ENCODE measurements around the gene CLEC18B.
"Not testable (repeated sequence)": the region's sequence is repeated elsewhere in the genome, so short reads cannot be mapped to it uniquely, and the experiment has no call there.

The CLEC18B gene

GRCh38 chr16:74404148-74404933 lies 16.9 kb downstream of the CLEC18B start:
- not testable (repeated sequence) for DNase-seq

GRCh38 chr16:74400238-74400637 lies 21.0 kb downstream of the CLEC18B start:
- DNase-seq = not testable (repeated sequence)

- DNase-seq = not testable (repeated sequence)
Observed at GRCh38 chr16:74398212-74398895, 22.9 kb downstream of the CLEC18B start.

- DNase-seq = not testable (repeated sequence)
Observed at GRCh38 chr16:74396521-74397017, 24.7 kb downstream of the CLEC18B start.

- DNase-seq = not testable (repeated sequence)
Observed at GRCh38 chr16:74394604-74395003, 26.7 kb downstream of the CLEC18B start.

- not testable (repeated sequence) for DNase-seq
Observed at GRCh38 chr16:74394131-74394530, 27.1 kb downstream of the CLEC18B start.

GRCh38 chr16:74391454-74392050 lies 29.7 kb downstream of the CLEC18B start:
- not testable (repeated sequence) for DNase-seq

- not testable (repeated sequence) for DNase-seq
Observed at GRCh38 chr16:74382339-74383034, 38.8 kb downstream of the CLEC18B start.

- DNase-seq = not testable (repeated sequence)
Observed at GRCh38 chr16:74373847-74374184, 47.5 kb downstream of the CLEC18B start.

- DNase-seq = no peak
Observed at GRCh38 chr16:74372953-74373846, 48.1 kb downstream of the CLEC18B start.

- DNase-seq = no peak
Observed at GRCh38 chr16:74372369-74372768, 48.9 kb downstream of the CLEC18B start.

- DNase-seq = not testable (repeated sequence)
Observed at GRCh38 chr16:74370338-74371135, 50.7 kb downstream of the CLEC18B start.

- DNase-seq = peak; percentile 60 to 77
Observed at GRCh38 chr16:74368002-74368911, 53.0 kb downstream of the CLEC18B start.

GRCh38 chr16:74367469-74368001 lies 53.7 kb downstream of the CLEC18B start:
- DNase-seq = peak in 1 of 2 experiments; percentile 17

- not testable (repeated sequence) for DNase-seq
Observed at GRCh38 chr16:74361646-74362610, 59.4 kb downstream of the CLEC18B start.

Measured in AML-193 (cell line).